HG03439 (cell line): ENCODE data around the gene ALDH1A1.
"Not testable (repeated sequence)": the region's sequence is repeated elsewhere in the genome, so short reads cannot be mapped to it uniquely, and the experiment has no call there.

Experiments used
- ATAC-seq: cut with Tn5 transposase; IDR thresholded peaks from one replicate; pipeline ENCODE4 v1.9.1; 2021; ENCODE audit warnings: mild to moderate bottlenecking, moderate library complexity; ENCODE audit not compliant: unreplicated experiment

Gene ALDH1A1

GRCh38 chr9:72945391-72945790, 7.5 kb downstream of the ALDH1A1 start:
- no peak for ATAC-seq

DNA sequence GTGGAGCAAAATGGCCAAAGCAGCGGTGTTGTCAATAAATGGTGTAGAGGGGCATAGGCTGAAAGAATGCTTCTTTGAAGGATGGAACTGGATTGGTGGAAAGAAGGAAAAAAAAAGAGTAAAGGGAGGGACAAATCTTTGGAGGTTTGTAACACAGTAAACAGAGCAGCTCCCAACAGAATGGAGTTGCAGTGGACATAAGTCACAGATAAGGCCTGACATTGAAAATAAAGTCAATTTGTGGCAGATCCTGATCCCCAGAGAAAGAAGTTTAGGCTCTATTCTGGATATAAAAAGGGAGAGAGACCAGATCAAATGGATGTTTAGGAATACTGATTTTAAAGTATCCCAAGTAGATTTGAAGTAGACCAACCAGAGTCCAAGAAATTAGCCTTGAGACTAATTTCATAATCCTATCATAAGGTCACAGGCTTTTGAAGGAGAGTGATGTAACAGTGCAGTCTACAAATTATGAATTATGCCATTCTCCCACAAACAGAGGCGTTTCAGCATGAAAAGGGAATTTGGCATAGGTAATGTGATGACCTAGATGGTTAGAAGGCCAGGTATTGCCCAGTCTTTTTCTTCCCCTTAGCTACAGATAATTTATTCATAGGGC, 8.9 kb downstream of the ALDH1A1 start:
- no peak for ATAC-seq

DNA sequence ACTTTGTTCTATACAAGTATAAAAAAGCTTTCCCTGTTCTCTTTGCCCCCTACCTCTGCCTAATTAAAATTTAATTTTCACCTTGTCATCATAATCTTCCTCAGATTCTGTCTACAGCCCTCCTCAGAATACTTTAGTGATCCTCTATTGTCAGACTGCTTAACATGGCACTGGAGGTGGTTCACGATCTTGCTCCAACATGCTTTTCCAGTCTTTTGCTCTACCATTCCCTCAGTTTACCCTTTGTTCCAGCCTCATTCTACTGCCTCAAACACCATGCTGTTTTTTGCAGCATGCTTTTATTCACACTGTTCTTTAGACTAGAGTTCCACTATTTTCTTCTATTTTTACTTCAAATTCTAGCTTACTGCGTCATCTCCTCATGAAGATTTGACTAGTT, 10.4 kb downstream of the ALDH1A1 start:
- ATAC-seq = no peak

DNA sequence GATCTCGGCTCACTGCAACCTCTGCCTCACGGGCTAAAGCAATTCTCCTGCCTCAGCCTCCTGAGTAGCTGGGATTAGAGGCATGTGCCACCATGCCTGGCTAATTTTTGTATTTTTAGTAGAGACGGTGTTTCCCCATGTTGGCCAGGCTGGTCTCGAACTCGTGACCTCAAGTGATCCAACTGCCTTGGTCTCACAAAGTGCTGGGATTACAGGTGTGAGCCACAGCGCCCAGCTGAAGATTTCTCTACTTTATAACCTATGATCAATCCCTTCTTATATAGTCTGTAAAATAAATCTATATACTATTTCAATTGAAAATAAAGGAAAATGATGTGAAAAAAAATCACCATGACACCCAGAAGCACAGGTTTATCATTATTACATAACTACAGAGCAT, 13.3 kb downstream of the ALDH1A1 start:
- ATAC-seq = not testable (repeated sequence)

- no peak for ATAC-seq
These were observed 15.3 kb downstream of the ALDH1A1 start for GRCh38 chr9:72937545-72937944.

- ATAC-seq = no peak
These were observed 16.2 kb downstream of the ALDH1A1 start for GRCh38 chr9:72936679-72937078.

GRCh38 chr9:72936266-72936665, 16.6 kb downstream of the ALDH1A1 start:
- no peak for ATAC-seq

GRCh38 chr9:72935595-72935994, 17.3 kb downstream of the ALDH1A1 start:
- no peak for ATAC-seq

DNA sequence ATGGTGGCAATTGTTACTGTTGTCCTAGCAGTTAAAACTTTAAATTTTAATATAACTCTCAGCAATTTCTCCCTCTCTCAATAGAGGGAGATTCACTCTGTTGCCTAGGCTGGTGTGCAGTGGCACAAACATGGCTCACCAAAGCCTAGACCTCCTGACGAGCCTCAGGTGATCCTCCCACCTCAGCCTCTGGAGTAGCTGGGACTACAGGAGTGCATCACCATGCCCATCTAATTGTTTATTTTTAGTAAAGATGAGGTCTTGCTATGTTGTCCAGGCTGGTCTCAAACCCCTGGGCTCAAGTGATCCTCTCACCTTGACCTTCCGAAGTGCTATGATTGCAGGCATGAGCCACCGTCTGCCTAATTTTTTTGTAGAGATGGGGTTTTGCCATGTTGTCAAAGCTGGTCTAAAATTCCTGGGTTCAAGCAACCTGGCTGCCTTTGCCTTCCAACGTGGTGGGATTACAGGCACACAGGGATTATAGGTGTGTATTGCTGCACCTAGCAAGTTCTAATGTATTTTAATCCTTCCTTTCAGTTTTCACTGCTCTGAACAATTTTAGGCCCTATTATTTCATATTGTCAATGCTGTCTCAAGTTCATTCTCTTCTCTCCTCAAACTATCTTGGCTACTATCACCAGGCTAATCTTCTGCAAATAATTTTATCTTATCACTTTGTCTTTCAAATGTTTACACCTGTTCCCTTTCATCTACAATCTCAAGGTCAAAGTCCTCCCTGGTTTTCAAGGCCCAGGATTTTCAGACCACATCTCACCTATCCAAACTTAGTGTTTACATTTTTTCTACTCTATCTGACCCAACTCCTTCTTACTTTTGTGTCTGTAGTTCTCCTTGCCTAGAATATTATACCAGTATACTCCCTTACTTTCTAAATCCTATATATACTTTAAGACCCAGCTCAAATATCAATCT, 18.9 kb downstream of the ALDH1A1 start:
- no peak for ATAC-seq

GRCh38 chr9:72932619-72933018, 20.2 kb downstream of the ALDH1A1 start:
- no peak for ATAC-seq

DNA sequence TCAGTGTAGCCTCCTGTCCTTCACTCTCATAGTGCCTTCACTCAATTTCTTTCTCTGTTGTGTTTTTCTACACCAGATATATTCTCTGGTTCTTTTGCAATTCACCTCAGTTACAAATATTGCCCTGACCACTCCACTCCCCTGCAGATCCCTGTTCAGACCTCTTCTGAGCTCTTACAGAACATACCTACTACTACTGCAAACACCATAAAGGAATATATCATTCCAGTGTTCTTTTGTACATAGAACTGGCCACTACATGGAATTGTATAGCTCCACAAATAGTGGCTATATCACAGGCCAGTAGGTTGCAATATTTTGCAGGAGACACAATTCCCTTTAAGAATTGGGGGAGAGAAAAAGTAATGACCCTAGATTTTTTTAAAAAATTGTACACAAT, 21.0 kb downstream of the ALDH1A1 start:
- ATAC-seq = no peak

DNA sequence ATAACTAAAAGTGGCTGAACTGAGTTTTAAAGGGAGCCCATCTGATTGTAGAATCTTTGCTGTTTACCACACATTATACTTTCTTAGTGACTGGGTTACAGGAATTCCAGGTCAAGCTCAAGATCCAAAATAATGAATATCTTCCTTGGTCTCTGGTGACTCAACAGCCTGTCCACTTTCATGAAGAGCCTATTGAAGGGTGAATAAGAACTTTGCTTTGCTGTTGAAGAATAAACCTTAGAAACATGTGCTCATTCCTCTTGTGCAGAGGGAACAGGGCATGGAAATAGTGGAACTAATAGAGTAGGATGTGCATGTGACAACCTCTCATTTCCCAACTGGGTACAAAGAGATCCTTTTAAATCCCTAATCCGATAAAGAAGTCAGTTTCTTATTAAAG, 21.4 kb downstream of the ALDH1A1 start:
- ATAC-seq = no peak

DNA sequence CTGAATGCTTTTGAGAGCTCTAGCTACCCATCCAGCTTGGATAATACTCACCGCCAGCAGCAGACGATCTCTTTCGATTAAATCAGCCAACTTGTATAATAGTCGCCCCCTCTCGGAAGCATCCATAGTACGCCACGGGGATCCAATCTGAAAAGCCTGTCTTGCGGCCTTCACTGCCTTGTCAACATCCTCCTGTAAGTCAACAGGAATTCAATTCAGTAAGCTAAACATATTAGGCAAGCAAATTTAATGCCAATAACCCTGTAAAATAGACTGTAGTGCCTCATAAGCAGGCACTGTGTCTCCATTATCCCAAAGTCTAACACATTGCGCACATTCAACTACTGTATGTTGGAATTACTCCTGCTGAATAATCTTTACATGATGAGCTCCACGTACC, 22.0 kb downstream of the ALDH1A1 start:
- no peak for ATAC-seq

DNA sequence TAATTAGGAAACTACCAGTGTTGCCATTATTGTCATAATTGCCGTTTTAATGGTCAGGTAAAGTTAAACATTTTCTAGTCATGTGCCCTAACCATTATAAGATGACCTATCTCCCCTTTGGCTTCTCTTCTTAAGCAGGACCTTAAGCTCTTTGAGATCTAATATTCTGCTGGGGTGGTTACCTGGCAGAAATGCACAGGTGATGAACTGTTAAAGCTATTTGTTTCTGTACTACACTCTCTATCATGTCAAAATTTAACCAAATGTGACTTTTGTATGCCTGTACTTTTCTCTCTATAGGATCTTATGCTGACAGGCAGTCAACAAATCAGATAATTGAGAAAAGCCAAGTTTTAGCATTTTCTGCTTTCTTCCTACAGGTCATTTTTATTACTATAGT, 23.3 kb downstream of the ALDH1A1 start:
- no peak for ATAC-seq

DNA sequence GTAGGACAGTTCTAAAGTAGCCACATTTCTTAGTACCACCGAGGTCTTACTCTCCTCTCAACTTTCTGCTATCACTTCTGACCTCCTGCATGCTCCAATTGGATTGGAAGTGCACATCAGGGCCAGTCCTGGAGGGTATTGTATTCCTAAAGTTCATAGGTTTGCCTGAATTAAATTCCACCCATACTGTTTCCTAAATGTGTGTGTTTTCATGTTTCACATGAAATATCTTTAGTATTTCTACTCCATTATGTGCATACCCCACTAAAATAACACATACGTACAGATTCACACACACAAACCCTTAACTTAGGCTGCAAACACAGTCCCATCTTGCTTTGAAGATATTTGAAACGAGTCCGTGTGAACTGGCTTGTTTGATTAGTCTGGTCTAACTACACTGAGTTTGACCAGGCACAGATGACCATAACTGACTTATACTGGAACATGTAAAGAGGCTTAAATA, 24.8 kb downstream of the ALDH1A1 start:
- ATAC-seq = no peak

GRCh38 chr9:72926506-72926905, 26.3 kb downstream of the ALDH1A1 start:
- no peak for ATAC-seq

DNA sequence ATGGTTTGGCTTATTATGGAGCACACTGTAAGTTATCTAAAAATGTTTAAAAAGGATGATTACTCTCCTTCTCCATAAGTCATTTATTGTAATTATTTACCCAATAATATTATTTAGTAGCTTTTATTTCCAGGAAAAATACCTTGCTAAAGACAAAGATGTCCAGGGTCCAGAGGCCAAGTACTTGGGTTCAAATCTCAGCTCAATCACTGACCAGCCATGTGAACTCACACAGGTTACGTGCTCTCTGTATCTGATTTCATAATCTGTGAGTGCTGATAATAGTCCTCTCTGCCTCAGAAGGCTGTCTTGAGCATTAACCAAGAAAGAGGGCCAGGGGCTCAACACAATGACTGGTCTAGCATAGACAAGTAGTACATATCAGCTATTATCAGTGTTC, 27.0 kb downstream of the ALDH1A1 start:
- ATAC-seq = no peak

DNA sequence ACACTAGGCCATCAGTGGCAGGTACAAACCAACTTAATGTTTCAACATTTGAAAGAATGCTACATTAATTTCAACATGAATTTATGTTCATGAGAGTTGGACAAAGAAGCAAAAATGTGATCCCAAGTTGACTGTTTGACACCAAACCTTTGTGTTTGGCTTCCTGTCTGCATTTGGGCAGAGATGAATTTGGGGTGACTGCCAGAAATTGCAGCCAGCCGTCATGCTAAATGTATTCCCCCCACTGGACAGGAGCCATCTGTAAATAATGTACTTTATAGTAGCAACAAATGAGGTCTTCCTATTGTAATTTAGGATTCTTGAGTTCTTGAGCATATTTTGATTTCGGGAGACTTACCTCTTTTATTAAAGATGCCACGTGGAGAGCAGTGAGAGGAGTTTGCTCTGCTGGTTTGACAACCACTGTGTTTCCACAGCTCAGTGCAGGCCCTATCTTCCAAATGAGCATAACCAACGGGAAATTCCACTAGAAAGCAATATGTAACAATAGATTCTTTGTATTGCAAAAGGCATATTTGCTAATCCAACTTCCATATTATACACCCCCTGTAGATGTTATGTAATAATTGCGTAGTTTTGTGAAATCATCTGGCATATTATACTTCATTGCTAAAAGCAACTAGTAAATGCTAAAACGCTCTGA, 27.6 kb downstream of the ALDH1A1 start:
- ATAC-seq = no peak

GRCh38 chr9:72924154-72924790, 28.6 kb downstream of the ALDH1A1 start:
- no peak for ATAC-seq

DNA sequence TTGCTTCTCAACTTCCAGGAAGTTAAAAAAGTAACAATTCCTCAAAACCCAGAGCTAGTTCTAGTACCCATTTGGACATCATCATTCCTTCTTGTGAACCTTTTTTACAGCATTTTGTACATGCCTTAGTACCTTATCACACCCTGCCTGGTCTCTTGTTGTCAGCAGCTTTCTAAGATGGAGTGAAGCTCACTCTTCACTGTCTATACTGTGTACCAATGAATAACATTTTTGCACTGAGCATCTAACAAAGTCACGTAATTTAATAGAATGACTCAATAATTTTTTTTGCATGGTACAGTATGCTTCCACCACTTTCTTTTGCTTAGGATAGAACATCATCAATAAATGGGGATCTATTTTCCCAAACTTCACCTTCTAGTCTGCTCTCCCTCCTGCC, 29.8 kb downstream of the ALDH1A1 start:
- no peak for ATAC-seq
